ENCODE data around the gene KRTAP19-8.

KRTAP19-8 gene

GRCh38 chr21:31038376-31038775 lies at the start of gene KRTAP19-8:
Gene KRTAP19-8, minus strand, starts transcription at chr21:31038476. Its CDS starts 33 bp downstream, at chr21:31038443.
- DNase-seq (ENCODE audit: low read depth): no peak

DNA sequence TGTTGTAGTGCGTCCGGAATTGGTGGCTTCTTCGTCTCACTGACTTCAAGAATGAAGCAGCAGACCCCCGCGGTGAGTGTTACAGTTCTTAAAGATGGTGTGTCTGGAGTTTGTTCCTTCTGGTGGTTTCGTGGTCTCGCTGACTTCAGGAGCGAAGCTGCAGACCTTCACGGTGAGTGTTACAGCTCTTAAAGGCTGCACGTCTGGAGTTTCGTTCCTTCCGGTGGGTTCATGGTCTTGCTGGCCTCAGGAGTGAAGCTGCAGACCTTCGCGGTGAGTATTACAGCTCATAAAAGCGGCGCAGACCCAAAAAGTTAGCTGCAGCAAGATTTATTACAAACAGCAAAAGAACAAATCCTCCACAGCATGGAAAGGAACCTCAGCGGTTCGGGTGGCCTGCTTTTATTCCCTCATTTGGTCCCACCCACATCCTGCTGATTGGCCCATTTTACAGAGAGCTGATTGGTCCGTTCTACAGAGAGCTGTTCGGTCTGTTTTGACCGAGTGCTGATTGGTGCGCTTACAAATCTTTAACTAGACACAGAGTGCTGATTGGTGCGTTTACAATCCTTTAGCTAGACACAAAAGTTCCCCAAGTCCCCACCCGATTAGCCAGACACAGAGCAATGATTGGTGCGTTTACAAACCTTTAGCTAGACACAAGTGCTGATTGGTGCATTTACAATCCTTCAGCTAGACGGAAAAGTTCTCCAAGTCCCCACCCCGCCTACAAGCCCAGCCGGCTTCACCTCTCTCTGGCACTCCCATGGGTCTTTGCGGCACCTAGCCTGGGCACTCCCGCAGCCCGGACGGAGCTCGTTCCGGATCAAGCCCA lies 49.6 kb upstream of the KRTAP19-8 start:
- no peak for DNase-seq (ENCODE audit: low read depth)

GRCh38 chr21:31084689-31085088 lies 46.4 kb upstream of the KRTAP19-8 start:
- DNase-seq (ENCODE audit: low read depth): no peak

DNA sequence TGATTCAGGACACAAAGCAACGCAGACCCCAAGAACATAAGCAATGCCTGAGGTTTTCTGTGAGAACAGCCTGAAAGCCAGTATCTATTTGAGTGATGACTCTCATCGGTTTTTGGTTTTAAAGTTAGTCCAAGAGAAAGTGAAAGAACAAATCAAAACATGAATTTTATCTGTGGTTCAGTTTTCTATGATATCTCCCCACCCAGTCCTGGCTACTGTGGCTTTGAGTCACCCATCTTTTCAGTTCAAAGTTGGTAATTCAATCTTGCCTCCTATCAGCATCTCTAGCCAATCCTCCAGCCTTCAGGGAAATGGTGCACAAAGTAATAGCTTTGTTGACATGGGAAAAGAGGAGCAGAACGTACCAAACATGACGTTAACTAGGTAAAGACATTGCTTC lies 40.5 kb upstream of the KRTAP19-8 start:
- DNase-seq (ENCODE audit: low read depth): no peak

- no peak for DNase-seq (ENCODE audit: low read depth)
These were observed 39.9 kb upstream of the KRTAP19-8 start for GRCh38 chr21:31078216-31078615.

- DNase-seq (ENCODE audit: low read depth): no peak
These were observed 37.6 kb upstream of the KRTAP19-8 start for GRCh38 chr21:31075848-31076247.

DNA sequence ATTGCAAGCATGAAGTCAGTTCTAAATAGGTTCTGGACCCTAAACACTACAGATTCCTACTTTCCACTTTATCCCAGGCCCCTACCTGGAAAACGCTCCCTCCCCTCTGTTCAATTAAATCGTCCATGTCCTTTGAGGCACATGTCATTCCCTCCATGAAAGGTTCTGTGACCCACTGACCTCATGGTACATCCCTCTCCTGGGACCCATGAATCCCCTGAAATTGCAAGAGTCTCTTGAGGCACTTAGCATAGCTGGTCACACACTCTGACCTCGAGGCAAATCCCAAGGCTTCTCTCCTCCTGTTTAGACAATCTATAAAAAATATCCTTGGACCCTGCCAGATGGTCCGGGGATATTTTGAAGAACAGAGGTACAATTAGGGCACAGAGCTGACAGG lies 34.3 kb upstream of the KRTAP19-8 start:
- DNase-seq (ENCODE audit: low read depth): no peak

DNA sequence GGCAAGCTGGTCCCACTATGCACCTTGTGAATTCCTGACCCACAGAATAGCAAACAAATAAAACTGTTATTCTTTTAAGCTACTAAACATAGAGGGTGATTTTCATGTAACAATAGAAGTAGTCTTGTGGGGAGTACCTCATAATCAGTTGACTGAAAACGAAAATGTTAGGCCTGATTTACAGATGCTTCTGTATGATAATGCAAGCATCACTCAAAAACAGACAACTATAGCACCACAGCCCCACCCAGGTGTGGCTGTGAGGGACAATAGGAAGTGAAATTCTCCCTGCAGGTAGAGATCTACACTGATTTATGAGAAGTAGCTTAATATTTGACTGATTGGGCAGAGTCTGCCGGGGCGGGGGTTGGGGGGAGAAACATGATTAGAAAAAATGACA lies 26.5 kb upstream of the KRTAP19-8 start:
- DNase-seq (ENCODE audit: low read depth): no peak

- no peak for DNase-seq (ENCODE audit: low read depth)
These were observed 14.3 kb upstream of the KRTAP19-8 start for GRCh38 chr21:31052489-31053142.

- no peak for DNase-seq (ENCODE audit: low read depth)
These were observed 12.4 kb upstream of the KRTAP19-8 start for GRCh38 chr21:31050577-31051157.

- no peak for DNase-seq (ENCODE audit: low read depth)
These were observed 7.6 kb upstream of the KRTAP19-8 start for GRCh38 chr21:31045841-31046240.

- DNase-seq (ENCODE audit: low read depth): no peak
These were observed 5.2 kb upstream of the KRTAP19-8 start for GRCh38 chr21:31043471-31043870.

DNA sequence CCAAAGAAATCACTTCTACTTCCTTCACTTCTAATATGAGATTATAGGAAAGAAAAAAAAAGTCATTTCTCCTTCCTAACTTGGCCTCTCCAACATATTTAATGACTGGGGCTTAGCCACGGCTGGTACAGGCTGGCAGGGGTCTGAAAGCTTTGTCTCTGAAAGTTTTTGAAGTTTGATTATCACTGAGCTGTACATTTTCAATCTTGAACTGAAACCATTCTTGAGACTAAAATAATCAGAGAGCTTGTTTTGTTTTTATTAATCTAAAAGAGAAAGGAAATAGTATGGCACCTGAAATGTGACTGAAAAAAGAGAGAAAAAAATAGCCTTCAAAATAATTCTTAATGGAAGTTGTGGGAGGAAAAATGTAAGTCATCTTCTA lies 3.8 kb upstream of the KRTAP19-8 start:
- no peak for DNase-seq (ENCODE audit: low read depth)

- no peak for DNase-seq (ENCODE audit: low read depth)
These were observed 3.2 kb upstream of the KRTAP19-8 start for GRCh38 chr21:31041295-31042079.

DNA sequence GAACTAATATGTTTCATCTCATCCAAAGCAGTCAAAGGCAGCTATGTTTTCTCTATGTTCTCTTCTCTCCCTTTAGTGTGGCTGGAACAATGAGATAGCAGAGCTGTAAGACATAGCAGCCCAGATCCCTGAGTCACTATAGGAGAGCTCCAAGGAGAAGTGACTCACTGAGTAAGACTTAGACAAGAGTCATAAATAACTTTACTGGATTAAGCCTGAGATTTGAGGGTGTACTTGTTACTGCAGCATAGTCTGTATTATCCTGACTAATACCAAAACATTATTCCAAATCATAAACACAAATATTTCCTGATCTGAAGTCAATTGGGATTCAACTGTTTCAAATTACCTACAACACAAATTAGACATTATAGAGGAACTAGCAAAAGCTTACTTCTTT lies 3.9 kb downstream of the KRTAP19-8 start:
- DNase-seq (ENCODE audit: low read depth): no peak

DNA sequence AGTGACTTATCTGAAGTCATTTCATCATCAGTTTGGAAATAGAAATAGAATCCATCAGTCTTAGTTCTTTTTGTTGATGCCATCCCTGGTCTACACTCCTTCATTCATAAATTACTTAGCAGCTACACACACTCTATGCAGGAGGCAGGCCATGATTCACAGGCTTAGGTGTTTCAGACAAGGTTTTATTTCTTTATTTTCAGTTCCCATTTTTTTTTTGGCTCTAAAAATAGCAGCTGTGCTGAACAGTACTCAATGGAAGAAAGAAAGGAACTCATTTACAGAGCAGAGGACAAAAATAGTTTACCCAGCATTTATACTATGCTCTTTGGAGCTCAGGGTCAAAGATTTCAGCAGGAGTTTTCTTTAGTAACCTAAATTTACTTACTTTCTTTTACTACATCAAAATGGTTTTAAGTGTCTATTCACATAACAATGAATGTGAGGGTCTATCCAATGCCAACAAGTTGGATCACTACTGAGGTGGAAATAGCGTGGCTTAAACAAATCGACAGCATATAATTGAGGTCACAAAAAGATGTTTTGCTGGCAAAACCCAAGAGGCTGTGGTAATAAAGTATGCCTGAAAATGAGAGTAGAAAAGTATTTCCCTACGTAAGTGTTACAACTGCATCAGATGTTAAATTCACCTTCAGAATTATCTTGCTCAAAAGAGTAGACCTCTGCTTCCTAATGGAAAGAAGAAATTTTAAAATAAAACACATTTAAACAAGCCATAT lies 7.7 kb downstream of the KRTAP19-8 start:
- DNase-seq (ENCODE audit: low read depth): no peak

- no peak for DNase-seq (ENCODE audit: low read depth)
These were observed 14.6 kb downstream of the KRTAP19-8 start for GRCh38 chr21:31023680-31024079.

DNA sequence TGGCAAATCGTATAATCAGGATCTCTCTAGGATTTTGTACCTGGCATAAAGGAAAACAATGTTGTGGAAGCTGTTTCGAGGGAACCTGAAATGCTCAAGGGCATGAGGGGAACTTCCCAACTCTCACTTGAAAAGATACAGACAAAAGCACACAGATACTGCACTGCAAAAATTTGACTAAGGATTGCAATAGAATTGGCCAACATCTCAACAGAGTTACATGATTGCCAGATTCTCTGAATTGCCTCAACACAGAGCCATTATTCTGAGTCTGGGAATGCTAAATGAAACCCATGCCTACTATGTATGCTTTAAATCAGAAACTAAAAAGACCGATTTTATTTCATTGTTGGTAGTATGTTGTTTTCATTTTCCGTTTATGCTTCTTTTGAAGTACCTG lies 16.0 kb downstream of the KRTAP19-8 start:
- no peak for DNase-seq (ENCODE audit: low read depth)

DNA sequence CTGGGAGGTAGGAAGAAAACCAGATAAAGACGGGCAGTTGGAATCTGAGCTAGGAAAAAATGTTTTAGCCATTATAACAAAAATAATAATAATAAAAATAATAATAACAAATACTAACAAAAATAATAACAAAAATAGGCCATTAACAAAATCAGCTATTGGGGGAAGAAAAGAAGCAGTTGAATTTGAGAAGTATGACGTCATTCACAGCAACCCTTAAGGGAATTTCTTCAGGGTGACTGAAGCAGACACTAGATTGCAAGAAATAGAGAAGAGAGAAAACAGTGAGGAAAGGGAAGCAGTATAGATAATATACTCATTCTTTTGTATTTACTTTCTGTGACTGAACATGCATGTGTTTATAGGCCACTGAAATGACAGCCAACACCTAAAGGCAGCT lies 20.0 kb downstream of the KRTAP19-8 start:
- no peak for DNase-seq (ENCODE audit: low read depth)

DNA sequence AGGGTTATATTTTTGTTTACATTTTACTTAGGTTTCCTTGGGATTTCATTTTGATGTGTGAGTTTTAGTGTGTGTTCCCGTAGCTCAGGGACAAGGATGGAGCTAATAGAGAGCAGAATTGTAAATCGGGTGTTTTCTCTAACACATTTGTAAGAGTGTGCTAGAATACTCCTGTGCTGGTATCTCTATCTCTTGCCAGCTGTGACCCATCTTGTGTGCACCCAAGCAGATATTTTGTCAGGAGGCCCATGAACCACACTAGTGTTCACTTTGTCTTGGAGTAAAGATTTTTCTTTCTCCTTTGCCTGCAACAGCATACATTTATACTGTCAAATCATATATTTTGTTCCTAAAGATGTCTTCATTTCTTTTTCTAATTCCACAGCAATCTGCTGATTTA lies 23.4 kb downstream of the KRTAP19-8 start:
- DNase-seq (ENCODE audit: low read depth): no peak
